Measurements from ENCODE around the gene PMPCA.

The PMPCA gene

DNA sequence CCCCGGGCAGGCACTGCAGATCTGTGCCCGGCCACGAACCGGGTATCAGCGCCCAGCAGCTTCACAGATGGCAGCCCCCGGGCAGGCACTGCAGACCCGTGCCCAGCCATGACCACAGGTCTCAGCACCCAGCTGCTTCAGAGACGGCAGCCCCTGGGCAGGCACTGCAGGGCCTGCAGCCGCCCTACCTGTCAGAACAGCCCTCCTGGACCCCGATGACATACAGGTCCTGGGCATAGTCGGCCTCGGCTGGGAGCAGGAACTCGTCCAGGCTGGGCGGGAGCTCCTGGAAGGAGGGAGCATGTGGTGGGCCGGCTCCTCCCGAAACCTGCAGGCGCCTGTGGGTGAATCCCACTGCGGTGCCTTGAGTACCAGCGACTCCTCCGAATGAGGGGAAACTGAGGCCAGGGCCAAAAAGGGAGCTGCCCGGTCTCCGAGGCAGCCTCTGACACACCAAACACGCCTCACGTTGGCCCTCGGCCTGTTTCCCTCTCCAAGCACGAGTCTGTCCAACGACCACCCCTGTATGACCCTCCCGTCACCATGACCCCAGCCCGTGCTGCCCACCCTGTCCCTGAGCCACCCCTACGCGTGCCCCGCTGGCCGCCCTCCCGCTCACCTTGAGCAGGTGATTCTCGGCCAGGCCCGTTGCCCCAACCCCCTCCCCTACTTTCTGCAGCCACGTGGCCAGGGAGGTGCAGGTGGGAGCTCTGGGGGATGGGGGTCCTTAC is 23.6 kb downstream of the PMPCA start:
- H3K4me3 ChIP-seq (ENCODE audit: low read depth, low read length), result no peak overlapping the region
- peaks cover 41% of the 10 kb centered on the region for H3K36me3 ChIP-seq
- DNase-seq, result no peak
- no peaks in the 10 kb centered on the region for H3K9me3 ChIP-seq
- H3K27me3 ChIP-seq, result no peaks in the 10 kb centered on the region
- no peaks in the 10 kb centered on the region; the same call in 1 of the 2 replicates for H3K4me1 ChIP-seq
- TF ChIP-seq CTCF (IDR thresholded peaks at IDR 0.05; ENCODE audit: low read depth, low read length), result no peak

GRCh38 chr9:136434580-136435169 is 24.2 kb downstream of the PMPCA start:
- H3K4me1 ChIP-seq, result no peaks in the 10 kb centered on the region; the same call in 1 of the 2 replicates
- H3K36me3 ChIP-seq, result peaks cover 34% of the 10 kb centered on the region
- no peaks in the 10 kb centered on the region for H3K27me3 ChIP-seq
- no peak overlapping the region for H3K4me3 ChIP-seq (ENCODE audit: low read depth, low read length)
- no peak for DNase-seq
- no peak for TF ChIP-seq CTCF (IDR thresholded peaks at IDR 0.05; ENCODE audit: low read depth, low read length)
- no peaks in the 10 kb centered on the region for H3K9me3 ChIP-seq

- peaks cover 28% of the 10 kb centered on the region for H3K36me3 ChIP-seq
- no peaks in the 10 kb centered on the region for H3K27me3 ChIP-seq
- H3K9me3 ChIP-seq, result no peaks in the 10 kb centered on the region
- no peaks in the 10 kb centered on the region; the same call in 1 of the 2 replicates for H3K4me1 ChIP-seq
- no peak for DNase-seq
- TF ChIP-seq CTCF (IDR thresholded peaks at IDR 0.05; ENCODE audit: low read depth, low read length), result no peak
- no peak overlapping the region for H3K4me3 ChIP-seq (ENCODE audit: low read depth, low read length)
Measured at GRCh38 chr9:136436055-136436634, 25.7 kb downstream of the PMPCA start.

GRCh38 chr9:136437430-136437829 is 27.0 kb downstream of the PMPCA start:
- Histone ChIP-seq H3K27me3 (no peaks in the 10 kb centered on the region), H3K36me3 (peaks cover 34% of the 10 kb centered on the region), H3K4me3 (ENCODE audit: low read depth, low read length) (peak overlapping the region; percentile 79), H3K4me1 (no peaks in the 10 kb centered on the region; the same call in 1 of the 2 replicates), H3K9me3 (no peaks in the 10 kb centered on the region)
- no peak for TF ChIP-seq CTCF (IDR thresholded peaks at IDR 0.05; ENCODE audit: low read depth, low read length)
- no peak for DNase-seq

DNA sequence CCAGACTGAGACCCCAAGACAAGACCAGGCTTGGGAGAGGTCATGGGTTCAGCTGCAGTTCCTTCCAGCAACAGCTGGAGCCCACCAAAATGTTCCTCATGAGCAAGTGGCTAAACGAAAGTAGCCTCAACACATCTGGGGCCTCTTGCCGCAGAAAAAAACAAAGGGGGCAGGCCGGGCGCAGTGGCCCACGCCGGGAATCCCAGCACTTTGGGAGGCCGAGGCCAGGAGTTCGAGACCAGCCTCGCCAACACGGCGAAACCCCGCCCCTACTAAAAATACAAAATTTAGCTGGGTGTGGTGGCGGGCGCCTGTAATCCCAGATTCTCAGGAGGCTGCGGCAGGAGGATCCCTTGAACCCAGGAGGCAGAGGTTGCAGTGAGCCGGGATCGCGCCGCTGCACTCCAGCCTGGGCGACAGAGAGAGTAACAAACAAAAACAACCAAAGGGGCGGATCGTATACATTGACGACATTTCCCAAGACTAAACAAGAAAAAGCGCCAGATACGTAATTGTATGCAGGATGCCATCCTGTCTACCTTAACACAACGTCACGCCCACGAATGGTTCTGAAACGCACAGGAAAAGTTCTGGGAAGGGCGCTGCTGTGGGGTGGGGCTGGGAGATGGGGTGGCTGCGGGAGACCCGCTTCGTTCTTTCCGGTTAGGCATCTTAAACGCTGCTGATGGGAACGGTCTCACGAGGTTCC is 27.5 kb downstream of the PMPCA start:
- H3K4me3 ChIP-seq (ENCODE audit: low read depth, low read length), result peak overlapping the region; percentile 79
- peaks cover 28% of the 10 kb centered on the region for H3K36me3 ChIP-seq
- TF ChIP-seq CTCF (IDR thresholded peaks at IDR 0.05; ENCODE audit: low read depth, low read length), result no peak

More for the DNA sequence above, 27.5 kb downstream of the PMPCA start:
- no peaks in the 10 kb centered on the region for H3K9me3 ChIP-seq
- DNase-seq, result no peak
- H3K4me1 ChIP-seq, result no peaks in the 10 kb centered on the region; the same call in 1 of the 2 replicates
- H3K27me3 ChIP-seq, result no peaks in the 10 kb centered on the region

Data from BE2C (cell line).